ENCODE measurements around the gene INHBB. TPM values are rescaled to one million over a fixed set of nuclear protein-coding genes. Genes with fewer than 3 reads are reported as not detected.

The INHBB gene
- total RNA-seq, 4 donors from 2014 or later: 21.4 to 69.1 (median 62.1) TPM

DNA sequence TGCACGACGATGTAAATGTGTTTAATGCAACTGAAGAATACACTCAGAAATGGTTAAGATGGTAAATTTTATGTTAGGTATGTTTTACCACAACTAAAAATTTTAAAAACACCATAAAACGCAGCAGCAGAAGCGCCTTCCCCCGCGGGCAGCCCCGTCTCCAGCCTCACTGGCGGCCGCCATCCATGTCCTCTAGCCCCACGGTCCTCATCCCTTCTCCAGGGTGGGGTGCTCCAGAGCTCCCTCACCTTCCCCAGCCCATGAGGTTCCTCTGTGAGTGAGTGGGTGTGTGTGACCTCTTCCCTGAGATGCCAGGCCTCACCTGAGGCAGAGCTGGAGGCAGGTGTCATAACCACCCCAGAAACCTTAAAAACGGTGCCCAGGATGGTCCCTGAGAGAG is 17.0 kb downstream of the INHBB start:
- TF ChIP-seq CTCF (IDR thresholded peaks at IDR 0.05; ENCODE audit: low read depth): no peak

- no peak for TF ChIP-seq CTCF (IDR thresholded peaks at IDR 0.05; ENCODE audit: low read depth)
Observed at GRCh38 chr2:120365236-120365793, 19.4 kb downstream of the INHBB start.

DNA sequence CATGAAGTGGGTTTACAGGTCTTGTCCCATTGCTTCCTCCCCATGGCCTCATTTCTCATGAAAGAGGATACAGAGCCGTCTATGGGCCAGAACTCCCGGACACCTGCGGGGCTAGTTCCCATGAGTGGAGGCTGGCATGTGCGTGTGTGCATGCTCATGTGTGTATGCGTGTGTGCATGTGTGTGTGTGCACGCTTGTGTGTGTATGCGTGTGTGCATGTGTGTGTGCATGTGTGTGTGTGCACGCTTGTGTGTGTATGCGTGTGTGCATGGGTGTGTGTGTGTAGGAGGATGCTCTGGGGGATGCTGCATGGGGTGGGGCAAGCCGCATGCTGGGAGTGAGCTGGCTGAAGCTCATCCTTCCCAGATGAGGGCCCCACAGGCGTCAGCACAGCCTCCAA is 20.8 kb downstream of the INHBB start:
- no peak for TF ChIP-seq CTCF (IDR thresholded peaks at IDR 0.05; ENCODE audit: low read depth)

GRCh38 chr2:120367221-120367620 is 21.3 kb downstream of the INHBB start:
- no peak for TF ChIP-seq CTCF (IDR thresholded peaks at IDR 0.05; ENCODE audit: low read depth)

GRCh38 chr2:120367649-120368048 is 21.7 kb downstream of the INHBB start:
- no peak for TF ChIP-seq CTCF (IDR thresholded peaks at IDR 0.05; ENCODE audit: low read depth)

- no peak for TF ChIP-seq CTCF (IDR thresholded peaks at IDR 0.05; ENCODE audit: low read depth)
Observed at GRCh38 chr2:120368086-120368485, 22.1 kb downstream of the INHBB start.

GRCh38 chr2:120369250-120369649 is 23.3 kb downstream of the INHBB start:
- no peak for TF ChIP-seq CTCF (IDR thresholded peaks at IDR 0.05; ENCODE audit: low read depth)

Measured in subcutaneous adipose tissue (tissue), 4 donors.